GM21576 (cell line): ENCODE results near the gene SERF1A.
"Not testable (repeated sequence)": the region's sequence is repeated elsewhere in the genome, so short reads cannot be mapped to it uniquely, and the experiment has no call there.

Experiments
- ATAC-seq: cut with Tn5 transposase; IDR thresholded peaks from one replicate; pipeline ENCODE4 v1.9.1; 2021; ENCODE audit warnings: mild to moderate bottlenecking, moderate library complexity; ENCODE audit not compliant: unreplicated experiment

Gene SERF1A

DNA sequence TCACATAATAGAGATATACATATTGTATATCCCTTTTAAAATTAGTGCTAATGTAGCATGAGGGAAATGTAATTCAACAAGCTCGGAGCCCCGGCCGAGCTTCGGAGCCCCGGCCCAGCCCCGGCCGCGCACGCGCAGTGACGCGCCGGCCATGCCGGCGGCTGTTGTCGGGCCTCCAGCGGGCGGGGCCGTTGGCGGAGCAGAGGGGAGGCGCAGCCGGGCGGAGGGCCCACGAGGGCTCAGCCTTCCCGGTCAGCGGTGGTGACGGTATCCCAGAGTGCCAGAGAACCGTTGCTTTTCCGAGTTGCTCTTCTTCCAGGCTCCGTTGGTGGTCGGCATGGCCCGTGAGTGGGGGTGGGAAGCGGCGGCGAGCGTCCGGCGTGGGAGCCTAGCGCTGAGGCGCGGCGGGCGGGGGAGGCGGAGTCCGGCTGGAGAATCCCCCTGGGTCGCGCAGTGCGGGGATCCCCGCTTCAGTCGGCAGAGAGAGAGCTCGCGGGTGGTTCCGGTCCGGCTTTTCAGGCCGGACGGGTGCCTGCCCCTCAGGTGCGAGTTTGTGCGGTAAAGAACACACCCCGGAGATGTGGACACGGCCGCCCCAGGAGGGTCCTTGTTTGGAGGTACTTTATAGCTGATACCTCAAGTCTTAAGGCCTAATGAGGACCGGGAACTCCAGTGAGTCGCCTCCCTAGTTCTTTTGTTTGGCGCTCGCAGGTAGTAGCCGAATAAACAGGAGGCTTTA lies at the start of gene SERF1A:
TSS of gene SERF1A (plus strand) at position 137 of the 739 bp plus-strand sequence. CDS start at position 338, 201 bp downstream.
- ATAC-seq = peak; percentile 87

DNA sequence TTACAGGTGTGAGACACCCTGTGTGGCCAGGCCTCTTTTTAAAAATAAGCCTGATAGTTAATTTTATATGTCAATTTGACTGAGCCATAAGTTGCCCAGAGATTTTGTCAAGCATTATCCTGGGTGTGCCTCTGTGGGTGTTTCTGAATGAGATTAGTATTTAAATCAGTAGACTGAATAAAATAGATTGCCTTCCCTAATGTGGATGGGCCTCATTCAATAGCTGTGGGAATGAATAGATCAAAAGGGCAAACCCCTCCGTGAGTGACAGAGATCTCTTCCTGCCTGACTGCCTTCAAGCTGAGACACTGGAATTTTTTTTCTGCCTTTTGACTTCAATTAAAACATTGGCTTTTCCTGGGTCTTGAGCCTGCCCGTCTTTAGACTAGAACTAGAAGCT lies 33.7 kb upstream of the SERF1A start:
- ATAC-seq = not testable (repeated sequence)

GRCh38 chr5:70870626-70871025 lies 29.8 kb upstream of the SERF1A start:
- ATAC-seq = not testable (repeated sequence)

DNA sequence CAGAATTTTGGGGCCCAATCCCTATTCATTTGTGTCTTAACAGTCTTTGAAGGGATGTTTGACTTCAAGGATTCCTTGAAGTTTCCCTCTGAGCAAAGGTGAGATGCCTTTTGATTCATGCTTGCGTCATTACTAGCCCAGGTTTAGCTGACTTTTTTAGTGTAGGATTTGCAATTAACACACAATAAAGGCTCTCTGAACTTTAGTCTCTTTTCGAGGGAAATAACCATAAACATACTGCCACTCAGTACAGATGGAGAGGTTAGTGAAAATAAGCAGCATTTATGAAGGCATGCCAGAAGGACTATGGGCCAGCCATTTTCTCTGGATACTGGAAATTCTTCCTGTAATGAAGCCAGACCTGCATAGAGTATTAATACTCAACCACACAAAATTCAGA lies 4.4 kb upstream of the SERF1A start:
- not testable (repeated sequence) for ATAC-seq

GRCh38 chr5:70901272-70901571 lies 753 bp downstream of the SERF1A start:
- peak; percentile 8 for ATAC-seq

- not testable (repeated sequence) for ATAC-seq
These were observed 6.2 kb downstream of the SERF1A start for GRCh38 chr5:70906624-70907023.

DNA sequence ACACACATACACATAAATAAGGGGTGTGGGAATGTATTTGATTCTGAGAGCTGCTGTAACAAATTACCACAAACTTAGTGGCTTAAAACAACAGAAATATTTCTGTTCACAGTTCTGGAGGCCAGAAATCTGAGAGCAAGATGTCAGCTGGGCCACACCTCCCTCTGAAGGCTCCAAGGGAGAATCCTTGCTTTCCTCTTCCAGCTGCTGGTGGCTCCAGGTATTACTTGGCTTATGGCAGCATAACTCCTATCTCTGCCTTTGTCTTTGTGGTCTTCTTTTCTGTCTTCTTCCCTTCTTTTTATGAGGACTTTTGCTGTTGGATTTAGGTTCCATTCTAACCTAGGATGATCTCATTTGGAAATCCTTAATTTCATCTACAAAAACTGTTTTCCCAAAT lies 16.4 kb downstream of the SERF1A start:
- not testable (repeated sequence) for ATAC-seq

- not testable (repeated sequence) for ATAC-seq
These were observed 24.7 kb downstream of the SERF1A start for GRCh38 chr5:70925211-70925562.

DNA sequence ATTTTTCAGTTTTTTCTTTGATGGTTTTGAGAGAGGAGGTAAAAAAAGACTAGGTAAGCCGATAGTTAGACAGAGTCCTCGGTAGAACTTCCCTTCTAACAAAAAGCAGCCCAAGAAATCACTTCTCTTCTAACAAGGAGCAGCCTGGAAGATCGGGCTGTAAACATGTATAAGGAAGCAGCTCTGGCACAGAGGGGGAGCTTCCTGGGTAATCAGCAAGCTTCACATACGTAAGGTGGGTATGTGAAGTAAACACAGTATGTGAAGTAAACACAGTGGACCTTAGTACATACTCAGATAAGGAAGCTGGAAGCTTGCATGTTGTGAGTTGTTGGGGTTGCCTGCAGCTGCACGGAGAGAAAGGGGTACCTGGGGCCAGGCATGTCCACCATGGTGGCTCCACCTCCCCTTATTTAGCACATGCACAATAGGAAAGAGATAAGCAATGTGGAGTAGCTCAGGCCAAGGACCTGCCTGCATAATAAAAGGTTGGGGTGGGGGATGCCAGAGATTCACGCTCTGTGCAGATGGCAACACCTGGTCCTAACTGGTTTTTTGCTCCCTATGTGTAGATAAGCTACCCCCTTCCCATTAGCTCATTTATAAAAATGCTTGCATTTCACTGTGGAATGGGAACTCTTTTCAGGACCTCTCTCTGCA lies 31.4 kb downstream of the SERF1A start:
- ATAC-seq = not testable (repeated sequence)

DNA sequence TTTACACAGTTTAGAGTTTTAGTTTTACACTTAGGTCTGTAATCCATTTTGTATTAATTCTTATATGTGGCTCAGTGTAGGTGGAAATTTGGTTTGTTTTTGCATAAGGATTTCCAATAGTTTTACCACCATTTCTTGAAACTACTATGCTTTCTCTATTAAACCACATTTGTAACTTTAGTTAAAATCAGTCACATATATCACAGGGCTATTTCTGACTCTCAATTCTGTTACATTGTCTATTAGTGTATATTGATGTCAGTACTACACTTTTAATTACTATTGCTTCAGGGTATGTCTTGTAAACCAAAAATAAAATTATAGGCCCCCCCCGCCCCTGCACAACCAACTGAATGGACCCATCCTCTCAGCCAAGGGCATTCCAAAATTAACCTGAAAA lies 32.1 kb downstream of the SERF1A start:
- ATAC-seq = not testable (repeated sequence)

- ATAC-seq = not testable (repeated sequence)
These were observed 52.6 kb downstream of the SERF1A start for GRCh38 chr5:70953068-70953467.
